ENCODE results near the gene MRTFB.

DNA sequence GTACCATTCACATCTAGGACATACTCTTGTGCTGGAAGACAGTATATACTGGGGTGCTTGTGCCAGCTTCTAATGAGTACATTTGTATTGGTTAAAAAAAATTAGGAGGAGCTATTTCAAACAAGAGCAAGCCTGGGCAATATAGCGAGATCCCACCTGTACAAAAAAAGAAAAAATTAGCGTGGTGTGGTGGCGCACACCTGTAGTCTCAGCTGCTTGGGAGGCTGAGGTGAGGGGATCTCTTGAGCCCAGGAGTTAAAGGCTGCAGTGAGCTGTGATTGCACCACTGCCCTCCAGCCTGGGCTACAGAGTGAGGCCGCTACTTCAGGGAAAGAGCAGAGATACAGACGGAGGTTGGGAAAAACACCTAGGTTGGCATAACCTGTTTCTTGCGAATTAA is 1.2 kb downstream of the MRTFB start:
- TF ChIP-seq POLR2A (IDR thresholded peaks at IDR 0.05), result no peak
- TF ChIP-seq, protein P1, sequence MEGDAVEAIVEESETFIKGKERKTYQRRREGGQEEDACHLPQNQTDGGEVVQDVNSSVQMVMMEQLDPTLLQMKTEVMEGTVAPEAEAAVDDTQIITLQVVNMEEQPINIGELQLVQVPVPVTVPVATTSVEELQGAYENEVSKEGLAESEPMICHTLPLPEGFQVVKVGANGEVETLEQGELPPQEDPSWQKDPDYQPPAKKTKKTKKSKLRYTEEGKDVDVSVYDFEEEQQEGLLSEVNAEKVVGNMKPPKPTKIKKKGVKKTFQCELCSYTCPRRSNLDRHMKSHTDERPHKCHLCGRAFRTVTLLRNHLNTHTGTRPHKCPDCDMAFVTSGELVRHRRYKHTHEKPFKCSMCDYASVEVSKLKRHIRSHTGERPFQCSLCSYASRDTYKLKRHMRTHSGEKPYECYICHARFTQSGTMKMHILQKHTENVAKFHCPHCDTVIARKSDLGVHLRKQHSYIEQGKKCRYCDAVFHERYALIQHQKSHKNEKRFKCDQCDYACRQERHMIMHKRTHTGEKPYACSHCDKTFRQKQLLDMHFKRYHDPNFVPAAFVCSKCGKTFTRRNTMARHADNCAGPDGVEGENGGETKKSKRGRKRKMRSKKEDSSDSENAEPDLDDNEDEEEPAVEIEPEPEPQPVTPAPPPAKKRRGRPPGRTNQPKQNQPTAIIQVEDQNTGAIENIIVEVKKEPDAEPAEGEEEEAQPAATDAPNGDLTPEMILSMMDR (IDR thresholded peaks at IDR 0.05), result no peak

All from lower leg skin (tissue), 3 donors.